Neuron (in vitro differentiated cells): Measurements from ENCODE around the gene EIF3J.

ENCODE experiments used
- H2AFZ ChIP-seq: one replicate; pipeline ENCODE4 v1.6.1; 2013; ENCODE audit warnings: low read depth, mild to moderate bottlenecking, inconsistent platforms, low read length, moderate library complexity
- H3K27me3 ChIP-seq: one replicate; pipeline ENCODE4 v1.6.1; 2013; ENCODE audit warnings: low read length; ENCODE audit not compliant: insufficient read depth
- H3K36me3 ChIP-seq: one replicate; pipeline ENCODE4 v1.6.1; 2013; ENCODE audit warnings: low read length; ENCODE audit not compliant: insufficient read depth
- H3K4me1 ChIP-seq: one replicate; pipeline ENCODE4 v1.6.1; 2013; ENCODE audit warnings: low read length; ENCODE audit not compliant: insufficient read depth
- H3K4me3 ChIP-seq: 2 replicates; pipeline ENCODE4 v1.5.1; 2013; ENCODE audit warnings: mild to moderate bottlenecking, low read length, moderate library complexity
- H3K9me3 ChIP-seq: one replicate; pipeline ENCODE4 v1.6.1; 2013; ENCODE audit warnings: low read length

The EIF3J gene, protein sequence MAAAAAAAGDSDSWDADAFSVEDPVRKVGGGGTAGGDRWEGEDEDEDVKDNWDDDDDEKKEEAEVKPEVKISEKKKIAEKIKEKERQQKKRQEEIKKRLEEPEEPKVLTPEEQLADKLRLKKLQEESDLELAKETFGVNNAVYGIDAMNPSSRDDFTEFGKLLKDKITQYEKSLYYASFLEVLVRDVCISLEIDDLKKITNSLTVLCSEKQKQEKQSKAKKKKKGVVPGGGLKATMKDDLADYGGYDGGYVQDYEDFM

DNA sequence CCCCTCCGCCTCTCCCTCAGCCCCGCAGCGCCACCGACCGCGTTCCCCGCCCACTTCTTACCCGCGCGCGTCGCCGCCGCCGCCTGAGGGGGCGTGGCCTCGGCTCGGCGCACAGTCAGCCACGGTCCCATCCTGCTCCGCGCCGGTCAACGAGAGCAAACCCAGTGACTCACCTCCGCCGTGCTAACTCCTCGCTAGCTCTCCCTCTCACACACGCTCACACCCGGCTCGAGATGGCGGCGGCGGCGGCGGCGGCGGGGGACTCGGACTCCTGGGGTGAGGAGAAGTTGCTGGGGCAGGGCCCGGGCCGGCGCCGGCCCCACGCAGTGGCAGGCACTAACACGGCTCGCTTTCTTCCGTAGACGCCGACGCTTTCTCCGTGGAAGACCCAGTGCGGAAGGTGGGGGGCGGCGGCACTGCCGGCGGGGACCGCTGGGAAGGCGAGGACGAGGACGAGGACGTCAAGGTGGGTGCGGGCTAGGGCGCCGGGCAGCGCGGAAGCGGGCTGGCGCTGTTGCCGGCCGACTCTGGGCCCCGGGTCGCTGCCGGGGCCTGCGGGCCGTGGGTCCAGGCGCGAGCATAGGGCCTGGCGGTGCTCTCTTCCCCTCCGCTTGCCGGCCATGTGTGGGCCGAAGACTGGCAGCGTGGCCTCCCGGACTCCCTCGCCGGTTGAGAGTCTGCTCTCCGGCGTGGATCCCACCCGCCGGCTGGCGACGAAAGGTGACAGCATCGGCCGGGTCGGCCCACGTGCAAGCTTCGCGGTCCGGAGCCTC is at the start of gene EIF3J:
TSS of gene EIF3J (plus strand) at position 186 of the 773 bp plus-strand sequence. CDS start at position 234, 48 bp downstream.
- H3K27me3 ChIP-seq, result no peaks in the 10 kb centered on the region
- no peaks in the 10 kb centered on the region for H3K9me3 ChIP-seq
- H3K4me1 ChIP-seq, result peaks cover 15% of the 10 kb centered on the region
- peak within 1 kb of the TSS; percentile 93 for H2AFZ ChIP-seq
- peaks cover 19% of the 10 kb centered on the region for H3K36me3 ChIP-seq
- H3K4me3 ChIP-seq, result peak within 1 kb of the TSS; percentile 97

DNA sequence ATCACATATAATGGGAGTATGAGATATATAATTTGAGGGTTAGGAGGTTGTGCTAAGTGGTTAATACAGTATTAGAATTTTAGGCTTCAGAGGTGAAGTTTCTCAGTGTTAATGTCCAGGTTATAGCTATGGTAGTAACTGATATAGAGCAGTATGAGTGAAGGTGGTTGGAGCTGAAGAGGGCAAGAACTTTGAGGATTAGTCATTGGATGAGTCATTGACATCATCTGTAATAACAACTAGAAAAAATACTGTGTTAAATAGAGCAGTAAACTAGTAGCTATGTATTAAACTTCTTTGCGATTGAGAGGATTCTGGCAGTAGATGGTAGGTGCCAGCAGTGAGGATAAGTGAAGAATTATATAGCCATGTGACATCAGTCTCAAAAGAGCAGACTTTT is 47.5 kb upstream of the EIF3J start:
- Histone ChIP-seq H3K4me3 (no peak overlapping the region), H3K4me1 (no peaks in the 10 kb centered on the region), H3K36me3 (peaks cover 63% of the 10 kb centered on the region), H3K9me3 (no peaks in the 10 kb centered on the region), H3K27me3 (no peaks in the 10 kb centered on the region), H2AFZ (no peak overlapping the region)

DNA sequence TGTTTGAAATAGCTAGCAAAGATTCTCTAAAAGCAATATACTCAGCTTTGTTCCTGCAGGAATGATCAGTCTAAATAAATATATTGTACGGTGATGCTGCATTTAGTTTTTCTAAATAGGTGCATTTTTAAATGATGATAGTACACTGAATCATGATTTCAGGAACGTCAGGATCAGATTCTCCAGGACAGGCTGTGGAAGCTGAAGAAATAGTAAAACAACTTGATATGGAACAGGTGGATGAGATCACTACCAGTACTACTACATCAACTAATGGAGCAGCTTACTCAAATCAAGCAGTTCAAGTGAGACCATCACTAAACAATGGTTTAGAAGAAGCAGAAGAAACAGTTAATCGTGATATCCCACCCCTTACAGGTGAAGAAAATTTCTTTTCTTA is 46.3 kb upstream of the EIF3J start:
- Histone ChIP-seq H3K27me3 (no peaks in the 10 kb centered on the region), H3K4me1 (no peaks in the 10 kb centered on the region), H3K4me3 (no peak overlapping the region), H3K36me3 (peaks cover 63% of the 10 kb centered on the region), H2AFZ (no peak overlapping the region), H3K9me3 (no peaks in the 10 kb centered on the region)

DNA sequence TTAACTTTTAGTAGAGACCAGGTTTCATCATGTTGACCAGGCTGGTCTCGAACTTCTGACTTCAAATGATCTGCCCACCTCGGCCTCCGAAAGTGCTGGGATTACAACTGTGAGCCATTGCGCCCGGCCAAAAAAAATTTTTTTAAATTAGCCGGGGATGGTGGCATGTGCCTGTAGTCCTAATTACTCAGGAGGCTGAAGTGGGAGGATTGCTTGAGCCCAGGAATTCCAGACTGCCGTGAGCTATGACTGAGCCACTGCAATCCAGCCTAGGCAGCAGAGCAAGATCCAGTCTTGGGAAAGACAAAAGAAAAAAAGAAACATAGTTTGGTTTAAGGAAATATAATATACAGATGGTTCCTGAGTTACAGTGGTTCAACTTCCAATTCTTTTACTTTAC is 44.9 kb upstream of the EIF3J start:
- Histone ChIP-seq H3K9me3 (no peaks in the 10 kb centered on the region), H2AFZ (no peak overlapping the region), H3K36me3 (peaks cover 62% of the 10 kb centered on the region), H3K4me1 (no peaks in the 10 kb centered on the region), H3K4me3 (no peak overlapping the region), H3K27me3 (no peaks in the 10 kb centered on the region)

DNA sequence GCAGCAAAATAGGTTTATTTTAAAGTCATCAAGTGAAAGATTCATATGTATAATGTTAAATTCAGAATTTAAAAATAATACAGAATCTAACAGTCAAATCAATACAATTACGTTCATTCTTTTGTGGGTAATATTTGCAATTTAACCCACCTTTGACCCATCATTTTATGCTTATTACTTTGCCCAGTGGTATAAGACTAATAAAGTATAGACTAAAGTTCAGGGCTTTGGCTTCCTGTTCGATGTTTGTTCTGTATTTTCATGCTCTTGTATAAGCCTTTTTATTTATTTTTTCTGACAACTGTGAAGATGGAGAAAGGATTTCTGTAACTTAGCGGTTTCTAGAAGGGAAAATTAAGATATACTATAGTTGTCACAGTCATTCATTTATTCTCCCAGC is 44.3 kb upstream of the EIF3J start:
- H2AFZ ChIP-seq, result no peak overlapping the region
- no peaks in the 10 kb centered on the region for H3K9me3 ChIP-seq
- peaks cover 60% of the 10 kb centered on the region for H3K36me3 ChIP-seq
- H3K27me3 ChIP-seq, result no peaks in the 10 kb centered on the region
- H3K4me1 ChIP-seq, result no peaks in the 10 kb centered on the region
- H3K4me3 ChIP-seq, result no peak overlapping the region

DNA sequence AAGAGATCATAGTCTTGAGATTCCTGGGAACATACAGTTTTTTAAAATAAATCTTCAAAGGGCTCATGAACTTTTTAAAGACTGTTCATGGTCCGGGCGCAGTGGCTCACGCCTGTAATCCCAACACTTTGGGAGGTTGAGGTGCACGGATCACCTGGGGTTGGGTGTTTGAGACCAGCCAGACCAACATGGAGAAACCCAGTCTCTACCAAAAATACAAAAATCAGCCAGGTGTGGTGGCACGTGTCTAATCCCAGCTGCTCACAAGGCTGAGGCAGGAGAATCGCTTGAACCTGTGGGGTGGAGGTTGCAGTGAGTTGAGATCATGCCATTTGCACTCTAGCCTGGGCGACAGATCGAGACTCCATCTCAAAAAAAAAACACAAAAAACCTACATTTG is 41.4 kb upstream of the EIF3J start:
- Histone ChIP-seq H2AFZ (no peak overlapping the region), H3K4me1 (no peaks in the 10 kb centered on the region), H3K27me3 (no peaks in the 10 kb centered on the region), H3K36me3 (peaks cover 59% of the 10 kb centered on the region), H3K9me3 (no peaks in the 10 kb centered on the region), H3K4me3 (no peak overlapping the region)

DNA sequence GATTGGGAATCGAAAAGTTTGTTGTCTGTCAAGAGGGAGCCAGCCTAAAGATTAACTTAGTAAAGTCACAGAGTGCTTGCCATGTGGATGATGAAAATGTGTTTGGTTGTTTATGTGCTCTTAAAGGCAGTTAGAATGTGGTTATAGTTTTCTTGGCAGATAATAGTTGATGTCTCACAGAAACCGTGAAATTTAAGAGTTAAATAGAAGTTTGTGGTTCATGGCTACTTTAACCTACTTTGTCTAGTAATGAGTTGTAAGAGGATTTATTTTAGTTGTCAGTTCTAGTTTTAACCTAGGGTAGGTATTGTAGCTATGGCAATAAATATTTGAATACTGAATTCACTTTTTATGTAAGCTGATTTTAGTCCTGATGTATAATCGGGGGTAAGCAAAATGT is 36.4 kb upstream of the EIF3J start:
- Histone ChIP-seq H3K9me3 (no peaks in the 10 kb centered on the region), H2AFZ (no peak overlapping the region), H3K27me3 (no peaks in the 10 kb centered on the region), H3K4me1 (no peaks in the 10 kb centered on the region), H3K36me3 (peaks cover 58% of the 10 kb centered on the region), H3K4me3 (no peak overlapping the region)

DNA sequence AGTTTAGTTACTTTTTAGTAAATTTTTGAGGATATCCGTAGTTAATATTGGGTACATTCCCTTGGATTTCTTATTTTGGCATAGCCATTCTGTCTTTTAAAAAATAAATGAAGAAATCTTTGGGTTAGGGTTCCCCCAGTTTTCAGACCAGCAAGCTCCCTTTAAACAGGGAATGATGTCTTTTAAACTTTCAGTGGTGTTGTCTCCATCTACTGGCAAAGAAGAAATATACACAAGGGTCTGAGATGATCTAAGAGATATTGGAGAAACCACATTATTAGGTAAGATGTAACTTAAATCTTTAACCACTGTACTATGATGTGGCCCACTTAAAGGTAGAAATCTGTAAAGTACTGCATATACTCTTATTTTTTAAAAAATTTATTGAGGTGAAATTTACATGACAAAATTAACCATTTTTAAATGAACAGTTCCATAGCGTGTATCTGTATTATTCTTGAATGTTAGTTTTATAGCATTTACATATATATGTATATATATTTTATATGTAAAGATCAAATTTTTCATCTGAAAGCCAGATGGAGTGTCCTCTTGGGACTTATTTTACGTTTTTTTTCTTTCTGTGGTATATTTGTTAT is 35.1 kb upstream of the EIF3J start:
- Histone ChIP-seq H3K36me3 (peaks cover 53% of the 10 kb centered on the region), H3K4me1 (no peaks in the 10 kb centered on the region), H3K4me3 (no peak overlapping the region), H3K27me3 (no peaks in the 10 kb centered on the region), H3K9me3 (no peaks in the 10 kb centered on the region), H2AFZ (no peak overlapping the region)

DNA sequence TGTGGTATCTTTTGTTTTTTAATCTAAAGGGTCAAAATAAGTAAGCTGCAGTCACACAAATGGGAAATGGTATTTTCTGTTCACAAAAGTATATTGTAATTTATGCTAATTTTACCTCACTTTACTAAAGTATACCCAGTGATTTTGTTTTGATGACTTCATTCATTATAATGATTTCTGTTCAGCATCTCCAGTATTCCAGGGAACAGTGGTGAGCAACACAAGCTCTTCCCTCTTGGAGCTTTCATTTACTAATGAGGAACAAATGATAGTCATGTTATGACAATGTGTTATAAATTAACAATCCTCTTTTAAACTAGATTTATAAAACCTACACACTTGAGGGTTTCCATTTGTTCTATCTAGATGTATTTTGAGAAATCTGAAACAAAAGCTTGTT is 20.5 kb upstream of the EIF3J start:
- Histone ChIP-seq H3K27me3 (no peaks in the 10 kb centered on the region), H3K4me1 (no peaks in the 10 kb centered on the region), H3K36me3 (peaks cover 38% of the 10 kb centered on the region), H2AFZ (no peak overlapping the region), H3K9me3 (no peaks in the 10 kb centered on the region), H3K4me3 (no peak overlapping the region)

DNA sequence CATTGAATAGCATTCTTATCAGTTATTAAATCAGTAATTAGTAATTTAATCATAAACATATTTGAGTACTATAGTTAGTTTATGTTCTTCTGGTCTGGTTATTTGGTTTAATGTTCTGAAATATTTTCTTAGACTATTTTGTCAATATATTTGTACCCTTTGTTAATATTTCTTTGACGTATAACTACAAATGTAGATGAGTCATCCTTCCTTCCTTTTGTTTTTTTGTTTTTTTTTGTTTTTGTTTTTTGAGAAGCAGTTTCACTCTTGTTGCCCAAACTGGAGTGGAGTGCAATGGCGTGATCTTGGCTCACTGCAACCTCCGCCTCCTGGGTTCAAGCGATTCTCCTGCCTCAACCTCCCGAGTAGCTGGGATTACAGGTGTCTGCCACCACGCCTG is 17.4 kb upstream of the EIF3J start:
- no peaks in the 10 kb centered on the region for H3K4me1 ChIP-seq
- no peaks in the 10 kb centered on the region for H3K9me3 ChIP-seq
- H2AFZ ChIP-seq, result no peak overlapping the region
- H3K27me3 ChIP-seq, result no peaks in the 10 kb centered on the region
- no peak overlapping the region for H3K4me3 ChIP-seq
- peaks cover 48% of the 10 kb centered on the region for H3K36me3 ChIP-seq

DNA sequence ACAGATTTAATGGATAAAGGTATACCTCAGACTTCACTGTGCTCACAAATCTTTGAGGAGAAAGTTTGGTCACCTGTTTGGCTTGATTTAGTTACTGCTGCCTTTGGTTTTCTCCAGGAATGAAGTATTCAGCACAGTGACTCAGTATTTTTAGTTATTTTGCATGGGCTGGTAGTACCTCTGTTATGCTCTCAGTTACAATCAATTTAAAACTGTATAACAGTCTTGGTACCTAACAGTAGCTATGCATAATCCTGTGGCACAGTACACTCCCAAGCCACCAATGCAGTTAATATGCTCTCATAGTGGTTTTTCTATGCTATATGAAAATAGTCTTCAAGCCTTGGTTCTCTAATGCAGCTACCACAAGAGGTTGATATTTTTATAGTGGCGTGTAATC is 11.9 kb upstream of the EIF3J start:
- H2AFZ ChIP-seq, result no peak overlapping the region
- no peaks in the 10 kb centered on the region for H3K4me1 ChIP-seq
- H3K36me3 ChIP-seq, result peaks cover 42% of the 10 kb centered on the region
- H3K4me3 ChIP-seq, result no peak overlapping the region
- H3K27me3 ChIP-seq, result no peaks in the 10 kb centered on the region
- H3K9me3 ChIP-seq, result no peaks in the 10 kb centered on the region

DNA sequence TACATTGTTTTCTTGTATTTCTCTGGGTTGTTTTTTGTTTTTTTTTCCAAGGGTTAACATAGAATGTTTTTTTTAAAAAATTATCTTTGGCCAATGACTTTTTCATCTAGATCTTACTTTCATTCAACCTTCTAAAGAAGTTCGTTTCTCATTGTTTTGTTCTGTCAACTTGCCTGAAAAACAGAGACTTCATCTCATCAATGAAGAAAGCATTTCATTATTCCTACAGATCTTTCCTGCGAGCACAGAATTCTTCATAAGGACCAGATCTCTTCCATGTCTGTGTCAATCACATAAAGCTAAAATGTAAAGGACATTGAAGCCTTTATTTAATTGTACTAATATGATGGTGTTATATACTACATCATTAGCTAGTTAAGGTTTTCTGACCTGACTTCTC is 9.7 kb upstream of the EIF3J start:
- Histone ChIP-seq H3K27me3 (no peaks in the 10 kb centered on the region), H3K4me3 (no peak overlapping the region), H3K4me1 (no peaks in the 10 kb centered on the region), H3K36me3 (peaks cover 27% of the 10 kb centered on the region), H2AFZ (no peak overlapping the region), H3K9me3 (no peaks in the 10 kb centered on the region)

DNA sequence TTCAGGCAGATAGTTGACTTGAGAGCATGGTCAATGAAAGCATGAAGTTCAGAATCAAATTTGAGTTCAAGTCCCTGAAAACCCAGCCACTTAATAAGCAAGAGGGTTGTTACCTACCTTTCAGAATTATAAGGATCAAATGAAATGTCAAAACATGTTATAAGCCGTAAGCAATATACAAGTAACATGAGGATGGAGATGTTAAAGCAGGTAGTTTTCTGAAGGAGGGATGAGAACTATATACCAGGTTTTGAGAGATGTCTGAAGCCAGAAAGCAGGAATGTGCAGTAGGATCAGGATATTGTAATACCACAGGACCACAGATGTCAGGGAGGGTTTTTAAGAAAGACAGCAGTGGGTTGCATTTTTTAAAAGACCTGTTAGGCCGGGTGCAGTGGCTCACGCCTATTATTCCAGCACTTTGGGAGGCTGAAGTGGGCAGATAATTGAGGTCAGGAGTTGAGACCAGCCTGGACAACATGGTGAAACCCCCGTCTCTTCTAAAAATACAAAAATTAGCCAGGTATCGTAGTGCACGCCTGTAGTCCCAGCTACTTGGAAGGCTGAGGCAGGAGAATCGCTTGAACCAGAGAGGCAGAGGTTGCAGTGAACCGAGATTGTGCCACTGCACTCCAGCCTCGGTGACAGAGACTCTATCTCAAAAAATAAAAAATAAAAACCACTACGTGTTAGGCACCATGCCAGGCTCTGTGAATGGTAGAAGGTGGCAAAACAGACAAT is 6.9 kb upstream of the EIF3J start:
- no peak overlapping the region for H3K4me3 ChIP-seq
- H3K36me3 ChIP-seq, result peaks cover 15% of the 10 kb centered on the region
- H3K27me3 ChIP-seq, result no peaks in the 10 kb centered on the region
- H3K9me3 ChIP-seq, result no peaks in the 10 kb centered on the region
- H3K4me1 ChIP-seq, result no peaks in the 10 kb centered on the region
- H2AFZ ChIP-seq, result no peak overlapping the region
